ENCODE measurements around the gene EXT2.

Gene EXT2

DNA sequence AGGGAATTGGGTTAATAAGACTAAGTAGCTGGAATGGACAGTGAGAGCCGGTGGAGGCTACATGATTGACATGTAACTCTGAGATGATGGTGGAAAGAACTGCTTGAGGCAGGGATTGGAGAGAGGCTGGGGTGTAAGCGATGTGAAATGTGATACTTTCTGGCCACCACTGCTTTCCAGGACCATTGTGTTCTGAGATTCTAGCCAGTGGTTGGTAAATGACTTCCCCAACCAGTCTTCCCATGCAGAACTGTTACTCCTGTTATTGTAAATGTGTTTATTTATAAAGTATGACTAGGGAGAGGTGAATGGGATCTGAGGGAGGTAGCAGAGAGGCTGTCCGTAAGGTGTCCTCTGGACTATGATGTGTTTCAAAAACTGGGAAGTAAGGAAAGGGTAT is 18.1 kb downstream of the EXT2 start:
- TF ChIP-seq MYC (IDR thresholded peaks at IDR 0.05; ENCODE audit: low read depth, low read length) (no peak), POLR2A (IDR thresholded peaks at IDR 0.05; ENCODE audit: extremely low read depth, insufficient read length) (no peak)
- TF ChIP-seq, protein P1, sequence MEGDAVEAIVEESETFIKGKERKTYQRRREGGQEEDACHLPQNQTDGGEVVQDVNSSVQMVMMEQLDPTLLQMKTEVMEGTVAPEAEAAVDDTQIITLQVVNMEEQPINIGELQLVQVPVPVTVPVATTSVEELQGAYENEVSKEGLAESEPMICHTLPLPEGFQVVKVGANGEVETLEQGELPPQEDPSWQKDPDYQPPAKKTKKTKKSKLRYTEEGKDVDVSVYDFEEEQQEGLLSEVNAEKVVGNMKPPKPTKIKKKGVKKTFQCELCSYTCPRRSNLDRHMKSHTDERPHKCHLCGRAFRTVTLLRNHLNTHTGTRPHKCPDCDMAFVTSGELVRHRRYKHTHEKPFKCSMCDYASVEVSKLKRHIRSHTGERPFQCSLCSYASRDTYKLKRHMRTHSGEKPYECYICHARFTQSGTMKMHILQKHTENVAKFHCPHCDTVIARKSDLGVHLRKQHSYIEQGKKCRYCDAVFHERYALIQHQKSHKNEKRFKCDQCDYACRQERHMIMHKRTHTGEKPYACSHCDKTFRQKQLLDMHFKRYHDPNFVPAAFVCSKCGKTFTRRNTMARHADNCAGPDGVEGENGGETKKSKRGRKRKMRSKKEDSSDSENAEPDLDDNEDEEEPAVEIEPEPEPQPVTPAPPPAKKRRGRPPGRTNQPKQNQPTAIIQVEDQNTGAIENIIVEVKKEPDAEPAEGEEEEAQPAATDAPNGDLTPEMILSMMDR (IDR thresholded peaks at IDR 0.05; ENCODE audit: low read depth, low read length), result no peak
- TF ChIP-seq, protein P2, sequence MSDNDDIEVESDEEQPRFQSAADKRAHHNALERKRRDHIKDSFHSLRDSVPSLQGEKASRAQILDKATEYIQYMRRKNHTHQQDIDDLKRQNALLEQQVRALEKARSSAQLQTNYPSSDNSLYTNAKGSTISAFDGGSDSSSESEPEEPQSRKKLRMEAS (IDR thresholded peaks at IDR 0.05; ENCODE audit: low read depth, low read length), result no peak
- H3K4me3 ChIP-seq (ENCODE audit: low read depth, low read length), result no peak overlapping the region
- DNase-seq (ENCODE audit: low read depth), result no peak

GRCh38 chr11:44116234-44116830 is 20.9 kb downstream of the EXT2 start:
- DNase-seq (ENCODE audit: low read depth), result no peak
- TF ChIP-seq POLR2A (IDR thresholded peaks at IDR 0.05; ENCODE audit: extremely low read depth, insufficient read length), result no peak
- TF ChIP-seq, protein P2 (IDR thresholded peaks at IDR 0.05; ENCODE audit: low read depth, low read length), result no peak
- TF ChIP-seq, protein P1 (IDR thresholded peaks at IDR 0.05; ENCODE audit: low read depth, low read length), result no peak
- TF ChIP-seq MYC (IDR thresholded peaks at IDR 0.05; ENCODE audit: low read depth, low read length), result no peak
- no peak overlapping the region for H3K4me3 ChIP-seq (ENCODE audit: low read depth, low read length)

DNA sequence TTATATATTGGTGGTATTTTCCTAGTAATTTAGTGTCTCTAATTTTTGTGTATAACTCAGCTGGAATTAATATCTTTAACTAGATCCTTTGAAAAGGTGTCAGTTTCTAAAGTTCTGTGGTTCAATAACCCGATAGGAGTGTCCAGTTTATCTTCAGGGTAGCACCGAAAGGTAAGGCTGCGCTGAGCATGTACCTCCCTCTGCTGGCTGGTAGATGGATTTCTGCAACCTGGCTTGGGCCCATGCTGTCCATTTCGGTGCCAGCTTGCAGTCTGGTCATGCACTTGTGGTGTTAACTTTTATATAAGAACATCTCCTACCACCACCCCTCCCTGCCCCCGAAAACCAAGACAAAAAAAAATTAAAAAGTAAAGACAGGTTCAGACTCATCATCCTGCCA is 24.7 kb downstream of the EXT2 start:
- DNase-seq (ENCODE audit: low read depth), result no peak
- TF ChIP-seq, protein P1 (IDR thresholded peaks at IDR 0.05; ENCODE audit: low read depth, low read length), result peak; percentile 9
- TF ChIP-seq, protein P2 (IDR thresholded peaks at IDR 0.05; ENCODE audit: low read depth, low read length), result no peak
- no peak overlapping the region for H3K4me3 ChIP-seq (ENCODE audit: low read depth, low read length)

DNA sequence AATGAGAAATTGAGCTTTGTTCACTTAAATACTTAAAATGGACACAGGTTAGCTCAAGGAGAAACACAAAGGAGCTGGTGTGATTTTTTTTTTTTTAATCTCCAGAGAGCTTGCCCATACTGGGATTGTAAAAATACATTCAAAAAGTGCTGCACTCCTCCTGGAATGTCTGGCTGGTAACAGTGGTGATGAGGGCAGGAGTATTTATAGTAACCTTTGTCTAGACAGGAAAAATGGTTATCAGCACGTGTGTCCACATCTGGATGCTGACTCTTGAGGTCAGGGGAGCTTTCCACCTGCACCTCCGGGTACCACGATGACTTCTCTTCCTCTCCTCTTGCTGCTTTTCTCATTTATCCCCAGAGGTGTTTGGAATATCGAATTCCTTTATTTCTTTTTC is 30.1 kb downstream of the EXT2 start:
- TF ChIP-seq, protein P2 (IDR thresholded peaks at IDR 0.05; ENCODE audit: low read depth, low read length), result no peak
- TF ChIP-seq, protein P1 (IDR thresholded peaks at IDR 0.05; ENCODE audit: low read depth, low read length), result no peak
- TF ChIP-seq POLR2A (IDR thresholded peaks at IDR 0.05; ENCODE audit: extremely low read depth, insufficient read length) (no peak), MYC (IDR thresholded peaks at IDR 0.05; ENCODE audit: low read depth, low read length) (no peak)
- no peak for DNase-seq (ENCODE audit: low read depth)
- no peak overlapping the region for H3K4me3 ChIP-seq (ENCODE audit: low read depth, low read length)

GRCh38 chr11:44126304-44126703 is 30.8 kb downstream of the EXT2 start:
- TF ChIP-seq, protein P2 (IDR thresholded peaks at IDR 0.05; ENCODE audit: low read depth, low read length), result no peak
- TF ChIP-seq POLR2A (IDR thresholded peaks at IDR 0.05; ENCODE audit: extremely low read depth, insufficient read length) (no peak), MYC (IDR thresholded peaks at IDR 0.05; ENCODE audit: low read depth, low read length) (no peak)
- TF ChIP-seq, protein P1 (IDR thresholded peaks at IDR 0.05; ENCODE audit: low read depth, low read length), result no peak
- DNase-seq (ENCODE audit: low read depth), result no peak
- H3K4me3 ChIP-seq (ENCODE audit: low read depth, low read length), result no peak overlapping the region

Measured in NB4 (cell line).